ENCODE data around the gene MAOA.

GRCh38 chrX:43718956-43719355 lies 62.9 kb downstream of the MAOA start:
- TF ChIP-seq CTCF (IDR thresholded peaks at IDR 0.05) = no peak
- no peak for TF ChIP-seq POLR2A (IDR thresholded peaks at IDR 0.05)

All from lower leg skin (tissue), 3 donors.